ENCODE results near the gene RCC2.
"Not testable (repeated sequence)": the region's sequence is repeated elsewhere in the genome, so short reads cannot be mapped to it uniquely, and the experiment has no call there.

The RCC2 gene

GRCh38 chr1:17460219-17460618 lies 20.7 kb upstream of the RCC2 start:
- DNase-seq (ENCODE audit: extremely low read depth, low read depth) = no peak
- no peak for TF ChIP-seq CTCF (IDR thresholded peaks at IDR 0.05; ENCODE audit: low read depth, low read length)

- DNase-seq (ENCODE audit: extremely low read depth, low read depth) = no peak
Measured at GRCh38 chr1:17458794-17459193, 19.3 kb upstream of the RCC2 start.

GRCh38 chr1:17452686-17453085 lies 13.2 kb upstream of the RCC2 start:
- TF ChIP-seq CTCF (IDR thresholded peaks at IDR 0.05; ENCODE audit: low read depth, low read length) = no peak
- no peak for DNase-seq (ENCODE audit: extremely low read depth, low read depth)

More at GRCh38 chr1:17458794-17459193, 19.3 kb upstream of the RCC2 start:
- no peak for TF ChIP-seq CTCF (IDR thresholded peaks at IDR 0.05; ENCODE audit: low read depth, low read length)

- not testable (repeated sequence) for DNase-seq (ENCODE audit: extremely low read depth, low read depth)
Measured at GRCh38 chr1:17452203-17452602, 12.7 kb upstream of the RCC2 start.

- DNase-seq (ENCODE audit: extremely low read depth, low read depth) = no peak
- no peak for TF ChIP-seq CTCF (IDR thresholded peaks at IDR 0.05; ENCODE audit: low read depth, low read length)
Measured at GRCh38 chr1:17451731-17452130, 12.3 kb upstream of the RCC2 start.

GRCh38 chr1:17447501-17447992 lies 8.1 kb upstream of the RCC2 start:
- DNase-seq (ENCODE audit: extremely low read depth, low read depth) = no peak
- no peak for TF ChIP-seq CTCF (IDR thresholded peaks at IDR 0.05; ENCODE audit: low read depth, low read length)

- no peak for DNase-seq (ENCODE audit: extremely low read depth, low read depth)
- TF ChIP-seq CTCF (IDR thresholded peaks at IDR 0.05; ENCODE audit: low read depth, low read length) = no peak
Measured at GRCh38 chr1:17442841-17443240, 3.4 kb upstream of the RCC2 start.

- DNase-seq (ENCODE audit: extremely low read depth, low read depth) = no peak
- no peak for TF ChIP-seq CTCF (IDR thresholded peaks at IDR 0.05; ENCODE audit: low read depth, low read length)
Measured at GRCh38 chr1:17441993-17442357, 2.5 kb upstream of the RCC2 start.

All from AG09319 (cell line).